CD4-positive, CD25-positive, alpha-beta regulatory T cell (primary cell): ENCODE results near the gene PLCB1. TPM values are rescaled to one million over a fixed set of nuclear protein-coding genes. Genes with fewer than 3 reads are reported as not detected.

ENCODE experiments used
- ATAC-seq, 2 donors: fragments of 150-1000 bp; cut with Tn5 transposase; one replicate each; pipeline ENCODE4 v1.10.0; 2021; ENCODE audit warnings: low read depth in 2 of 2, moderate number of reproducible peaks in 2 of 2, moderate library complexity in 1 of 2
- DNase-seq, 3 donors: peaks; one replicate each; pipeline versions ENCODE4 v3.0.0 to v3.0.0-alpha.2; 2012 to 2022; ENCODE audit warnings: mixed read lengths in 1 of 3
- H3K27ac ChIP-seq: one replicate; pipeline ENCODE4 v1.7.0; 2013; ENCODE audit warnings: mild to moderate bottlenecking, low read length; ENCODE audit not compliant: insufficient read depth, poor library complexity, severe bottlenecking
- H3K27me3 ChIP-seq: one replicate; pipeline ENCODE4 v1.7.0; 2013; ENCODE audit warnings: low read length; ENCODE audit not compliant: control insufficient read depth, insufficient read depth
- H3K36me3 ChIP-seq: one replicate; pipeline ENCODE4 v1.7.0; 2013; ENCODE audit warnings: mild to moderate bottlenecking, low read length, moderate library complexity; ENCODE audit not compliant: control insufficient read depth, insufficient read depth
- H3K4me1 ChIP-seq: 2 replicates; pipeline ENCODE4 v1.7.0; 2013; ENCODE audit warnings: mild to moderate bottlenecking, low read length; ENCODE audit not compliant: insufficient read depth, control insufficient read depth, poor library complexity, severe bottlenecking
- H3K4me3 ChIP-seq: one replicate; pipeline ENCODE4 v1.7.0; 2013; ENCODE audit warnings: low read depth, mild to moderate bottlenecking, low read length, moderate library complexity
- H3K9me3 ChIP-seq, 2 experiments: 1 replicate in 1 of 2; 2 replicates in 1 of 2; pipeline ENCODE4 v1.7.0; 2013; ENCODE audit warnings: low read length in 2 of 2, mild to moderate bottlenecking in 1 of 2, moderate library complexity in 1 of 2; ENCODE audit not compliant: control insufficient read depth in 2 of 2
- H3K27ac Mint-ChIP-seq, 3 donors: one replicate each; pipeline ENCODE4 v1.8.0; 2020 to 2022; ENCODE audit warnings: mild to moderate bottlenecking in 3 of 3, mixed read lengths in 3 of 3, moderate library complexity in 2 of 3
- H3K27me3 Mint-ChIP-seq: one replicate; pipeline ENCODE4 v1.8.0; 2022; ENCODE audit warnings: mild to moderate bottlenecking, mixed read lengths
- H3K36me3 Mint-ChIP-seq: one replicate; pipeline ENCODE4 v1.8.0; 2020; ENCODE audit warnings: mixed read lengths
- H3K4me1 Mint-ChIP-seq, 4 donors: one replicate each; pipeline ENCODE4 v1.8.0; 2020 to 2022; ENCODE audit warnings: mixed read lengths in 4 of 4, mild to moderate bottlenecking in 1 of 4
- H3K4me3 Mint-ChIP-seq, 4 donors: one replicate each; pipeline ENCODE4 v1.8.0; 2020 to 2022; ENCODE audit warnings: mild to moderate bottlenecking in 4 of 4, mixed read lengths in 4 of 4, moderate library complexity in 3 of 4
- H3K9me3 Mint-ChIP-seq, 7 donors: one replicate each; pipeline ENCODE4 v1.8.0; 2020 to 2022; ENCODE audit warnings: mixed read lengths in 7 of 7, mild to moderate bottlenecking in 3 of 7, moderate library complexity in 2 of 7
- polyA plus RNA-seq, 4 donors: library from polyadenylated mRNA; unstranded; fragments of 300-500 nt; fragmentation: Illumina TruSeq; gene quantifications; one replicate each; pipeline ENCODE4 v1.2.3, GENCODE V29; 2021
- total RNA-seq: library from RNA; stranded (reverse); gene quantifications from one replicate; pipeline ENCODE4 v1.2.3, GENCODE V29; 2022

Gene PLCB1
- total and polyA plus RNA-seq, 5 donors from 2014 or later: 0.17 to 1.8 (median 0.44) TPM; not detected in 2

DNA sequence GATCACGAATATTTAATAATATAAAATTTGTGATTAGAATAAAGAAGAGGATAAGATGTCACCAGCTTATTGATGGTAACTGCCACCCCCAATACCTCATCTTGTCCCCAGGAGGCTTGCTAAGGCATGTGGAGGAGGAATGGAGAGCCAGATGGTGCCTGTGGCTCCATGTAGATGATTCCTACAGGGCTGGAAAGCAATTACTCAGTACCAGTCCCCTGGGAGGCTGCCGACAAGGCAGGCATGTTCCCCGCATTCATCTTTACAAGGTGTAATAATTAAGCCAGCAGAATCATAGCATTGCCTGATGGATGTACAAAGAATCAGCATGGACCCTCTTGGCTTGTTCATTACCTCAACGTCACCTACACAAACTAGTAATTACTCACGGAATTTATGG is 155.3 kb downstream of the PLCB1 start:
- no peaks in the 10 kb centered on the region for H3K27me3 ChIP-seq
- H3K4me3 ChIP-seq: no peak overlapping the region
- no peak overlapping the region for H3K4me3 Mint-ChIP-seq
- H3K36me3 ChIP-seq: no peaks in the 10 kb centered on the region
- ATAC-seq (no peak), DNase-seq (no peak)
- H3K9me3 ChIP-seq: no peaks in the 10 kb centered on the region
- H3K27ac ChIP-seq: no peak overlapping the region
- no peaks in the 10 kb centered on the region for H3K27me3 Mint-ChIP-seq
- no peaks in the 10 kb centered on the region for H3K36me3 Mint-ChIP-seq
- peaks cover 0 to 1% (median 0%) of the 10 kb centered on the region in 7 donors for H3K9me3 Mint-ChIP-seq
- H3K4me1 ChIP-seq: no peaks in the 10 kb centered on the region
- no peaks in the 10 kb centered on the region for H3K4me1 Mint-ChIP-seq
- H3K27ac Mint-ChIP-seq: no peak overlapping the region

GRCh38 chr20:8291200-8291599 is 159.1 kb downstream of the PLCB1 start:
- Mint-ChIP-seq H3K4me1 (no peaks in the 10 kb centered on the region), H3K4me3 (no peak overlapping the region), H3K9me3 (no peaks in the 10 kb centered on the region), H3K27me3 (no peaks in the 10 kb centered on the region), H3K27ac (no peak overlapping the region), H3K36me3 (no peaks in the 10 kb centered on the region)
- Histone ChIP-seq H3K27ac (no peak overlapping the region), H3K27me3 (no peaks in the 10 kb centered on the region), H3K36me3 (no peaks in the 10 kb centered on the region), H3K4me3 (no peak overlapping the region), H3K4me1 (no peaks in the 10 kb centered on the region), H3K9me3 (no peaks in the 10 kb centered on the region)
- DNase-seq (no peak), ATAC-seq (no peak)

DNA sequence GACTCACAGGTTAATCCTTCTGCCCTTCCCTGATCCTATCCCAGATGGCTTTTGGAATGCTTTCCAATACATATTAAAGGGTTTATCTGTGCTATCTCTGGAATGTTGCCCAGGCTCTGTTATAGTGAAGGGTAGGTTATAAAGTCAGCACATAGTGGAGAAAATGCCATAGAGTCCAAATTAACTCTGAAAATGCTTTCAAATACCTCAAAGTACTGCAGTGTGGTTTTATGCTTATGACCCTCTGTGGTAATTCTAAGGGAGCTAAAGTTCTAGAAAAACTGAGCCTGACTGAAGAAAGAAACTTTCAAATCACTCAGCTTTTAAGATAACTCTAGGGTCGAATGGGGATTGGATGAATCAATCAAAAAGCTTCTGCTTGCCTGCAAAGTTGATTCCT is 159.8 kb downstream of the PLCB1 start:
- ATAC-seq: no peak
- Mint-ChIP-seq H3K4me1 (no peaks in the 10 kb centered on the region), H3K36me3 (no peaks in the 10 kb centered on the region), H3K9me3 (no peaks in the 10 kb centered on the region), H3K4me3 (no peak overlapping the region), H3K27ac (no peak overlapping the region), H3K27me3 (no peaks in the 10 kb centered on the region)
- Histone ChIP-seq H3K27me3 (no peaks in the 10 kb centered on the region), H3K4me1 (no peaks in the 10 kb centered on the region), H3K4me3 (no peak overlapping the region), H3K36me3 (no peaks in the 10 kb centered on the region), H3K27ac (no peak overlapping the region), H3K9me3 (no peaks in the 10 kb centered on the region)
- no peak for DNase-seq

GRCh38 chr20:8292793-8293192 is 160.7 kb downstream of the PLCB1 start:
- Histone ChIP-seq H3K36me3 (no peaks in the 10 kb centered on the region), H3K27ac (no peak overlapping the region), H3K4me1 (no peaks in the 10 kb centered on the region), H3K9me3 (no peaks in the 10 kb centered on the region), H3K4me3 (no peak overlapping the region), H3K27me3 (no peaks in the 10 kb centered on the region)
- Mint-ChIP-seq H3K36me3 (no peaks in the 10 kb centered on the region), H3K27ac (no peak overlapping the region), H3K4me1 (no peaks in the 10 kb centered on the region), H3K9me3 (no peaks in the 10 kb centered on the region), H3K4me3 (no peak overlapping the region), H3K27me3 (no peaks in the 10 kb centered on the region)
- DNase-seq: no peak
- no peak for ATAC-seq

DNA sequence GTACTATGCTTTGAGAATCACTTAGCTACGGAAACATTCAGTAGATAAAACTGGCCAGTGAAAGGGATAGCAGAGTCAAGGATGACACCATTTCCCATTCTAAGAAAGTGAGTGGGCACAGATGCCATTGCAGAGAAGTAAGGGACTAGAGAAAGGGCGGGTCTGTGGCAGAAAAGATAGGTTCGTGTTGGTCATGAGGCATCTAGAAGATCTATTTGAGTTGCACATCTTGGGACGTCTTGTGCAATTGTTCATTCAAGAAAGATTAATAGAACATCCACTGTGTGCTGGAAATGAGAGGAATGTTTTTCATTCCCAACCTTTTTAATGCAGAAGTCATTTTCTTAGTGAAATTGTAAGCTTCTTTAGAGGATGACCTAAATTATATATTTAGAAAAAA is 161.7 kb downstream of the PLCB1 start:
- H3K27me3 ChIP-seq: no peaks in the 10 kb centered on the region
- Mint-ChIP-seq H3K9me3 (no peaks in the 10 kb centered on the region), H3K27me3 (no peaks in the 10 kb centered on the region), H3K4me3 (no peak overlapping the region), H3K36me3 (no peaks in the 10 kb centered on the region), H3K4me1 (no peaks in the 10 kb centered on the region), H3K27ac (no peak overlapping the region)
- no peak for ATAC-seq
- H3K9me3 ChIP-seq: no peaks in the 10 kb centered on the region
- no peaks in the 10 kb centered on the region for H3K4me1 ChIP-seq
- no peak overlapping the region for H3K27ac ChIP-seq
- no peak for DNase-seq
- no peaks in the 10 kb centered on the region for H3K36me3 ChIP-seq
- no peak overlapping the region for H3K4me3 ChIP-seq

DNA sequence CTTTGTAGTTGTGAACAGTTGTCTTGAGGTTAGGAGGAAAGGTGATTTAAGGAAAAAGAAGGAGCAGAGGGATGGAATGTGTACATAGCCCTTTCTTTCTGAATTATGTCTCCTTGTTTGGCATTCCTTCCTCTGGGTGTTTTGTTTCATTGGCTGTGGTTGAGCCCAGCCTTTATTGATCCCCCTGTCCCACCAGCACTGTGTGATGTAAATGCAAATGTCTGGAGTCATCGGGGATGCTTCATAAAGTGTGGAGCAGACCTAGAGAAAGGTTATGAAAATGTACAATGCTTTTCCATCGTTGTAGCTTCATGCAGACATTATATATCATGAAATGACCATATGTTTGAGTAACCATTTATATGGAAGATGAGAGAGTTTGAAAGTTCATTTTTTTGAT is 164.5 kb downstream of the PLCB1 start:
- ATAC-seq (no peak), DNase-seq (no peak)
- Histone ChIP-seq H3K27me3 (no peaks in the 10 kb centered on the region), H3K4me1 (no peaks in the 10 kb centered on the region), H3K9me3 (no peaks in the 10 kb centered on the region), H3K4me3 (no peak overlapping the region), H3K36me3 (no peaks in the 10 kb centered on the region), H3K27ac (no peak overlapping the region)
- H3K4me3 Mint-ChIP-seq: no peak overlapping the region
- no peaks in the 10 kb centered on the region for H3K36me3 Mint-ChIP-seq
- no peaks in the 10 kb centered on the region for H3K27me3 Mint-ChIP-seq
- no peak overlapping the region for H3K27ac Mint-ChIP-seq
- peaks cover 0 to 3% (median 0%) of the 10 kb centered on the region in 7 donors for H3K9me3 Mint-ChIP-seq
- H3K4me1 Mint-ChIP-seq: no peaks in the 10 kb centered on the region

GRCh38 chr20:8298426-8299043 is 166.5 kb downstream of the PLCB1 start:
- Histone ChIP-seq H3K27me3 (no peaks in the 10 kb centered on the region), H3K4me1 (no peaks in the 10 kb centered on the region), H3K36me3 (no peaks in the 10 kb centered on the region), H3K27ac (no peak overlapping the region), H3K4me3 (no peak overlapping the region), H3K9me3 (no peaks in the 10 kb centered on the region)
- Mint-ChIP-seq H3K4me1 (no peaks in the 10 kb centered on the region), H3K4me3 (no peak overlapping the region), H3K27ac (no peak overlapping the region), H3K27me3 (no peaks in the 10 kb centered on the region), H3K9me3 (peaks cover 0 to 5% (median 0%) of the 10 kb centered on the region in 7 donors), H3K36me3 (no peaks in the 10 kb centered on the region)
- no peak for ATAC-seq
- DNase-seq: no peak

DNA sequence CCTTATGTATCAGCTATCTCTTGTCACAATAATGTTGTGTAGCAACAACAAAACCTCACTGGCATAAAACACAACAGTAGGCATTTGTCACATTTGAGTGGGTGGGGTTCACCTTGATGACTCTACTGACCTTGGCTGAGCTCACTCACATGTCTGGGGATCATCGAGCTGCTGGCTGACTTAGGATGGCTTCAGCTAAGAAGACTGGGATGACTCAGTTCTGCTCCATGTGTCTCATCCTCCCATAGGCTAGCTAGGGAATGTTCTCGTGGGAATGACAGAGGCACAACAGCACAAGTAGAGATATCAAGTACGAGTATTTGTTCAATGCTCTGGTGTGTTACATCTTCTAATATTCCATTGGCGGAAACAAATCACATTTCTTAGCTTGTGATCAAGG is 167.9 kb downstream of the PLCB1 start:
- Histone ChIP-seq H3K27me3 (no peaks in the 10 kb centered on the region), H3K27ac (no peak overlapping the region), H3K9me3 (no peaks in the 10 kb centered on the region), H3K36me3 (no peaks in the 10 kb centered on the region), H3K4me1 (no peaks in the 10 kb centered on the region), H3K4me3 (no peak overlapping the region)
- Mint-ChIP-seq H3K4me1 (no peaks in the 10 kb centered on the region), H3K27me3 (no peaks in the 10 kb centered on the region), H3K36me3 (no peaks in the 10 kb centered on the region), H3K9me3 (peaks cover 0 to 5% (median 0%) of the 10 kb centered on the region in 7 donors), H3K4me3 (no peak overlapping the region), H3K27ac (no peak overlapping the region)
- DNase-seq: no peak
- no peak for ATAC-seq
